HG03095 (cell line): ENCODE data around the gene HIVEP2.

Experiments used
- ATAC-seq: cut with Tn5 transposase; IDR thresholded peaks from one replicate; pipeline ENCODE4 v1.9.1; 2021; ENCODE audit warnings: moderate library complexity; ENCODE audit not compliant: unreplicated experiment

HIVEP2 gene

DNA sequence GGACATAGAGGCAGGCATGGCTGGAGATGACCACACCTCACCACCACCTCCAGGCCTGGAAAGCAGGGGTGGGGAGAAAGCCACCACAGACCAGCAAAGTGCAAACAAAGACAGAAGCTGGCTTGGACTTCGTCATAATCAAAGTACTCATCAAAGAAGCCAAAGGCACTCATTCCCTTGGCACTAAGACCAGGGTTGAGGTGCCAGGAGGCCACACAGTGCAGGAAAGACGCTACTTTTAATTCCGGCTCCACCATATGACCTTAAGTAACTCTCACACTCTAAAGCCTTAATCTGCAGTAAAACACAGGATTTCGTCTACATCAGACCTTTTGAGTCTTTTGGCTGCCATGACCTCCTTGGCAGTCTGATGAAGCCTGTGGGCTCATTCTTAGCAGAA lies 123.1 kb downstream of the HIVEP2 start:
- no peak for ATAC-seq

DNA sequence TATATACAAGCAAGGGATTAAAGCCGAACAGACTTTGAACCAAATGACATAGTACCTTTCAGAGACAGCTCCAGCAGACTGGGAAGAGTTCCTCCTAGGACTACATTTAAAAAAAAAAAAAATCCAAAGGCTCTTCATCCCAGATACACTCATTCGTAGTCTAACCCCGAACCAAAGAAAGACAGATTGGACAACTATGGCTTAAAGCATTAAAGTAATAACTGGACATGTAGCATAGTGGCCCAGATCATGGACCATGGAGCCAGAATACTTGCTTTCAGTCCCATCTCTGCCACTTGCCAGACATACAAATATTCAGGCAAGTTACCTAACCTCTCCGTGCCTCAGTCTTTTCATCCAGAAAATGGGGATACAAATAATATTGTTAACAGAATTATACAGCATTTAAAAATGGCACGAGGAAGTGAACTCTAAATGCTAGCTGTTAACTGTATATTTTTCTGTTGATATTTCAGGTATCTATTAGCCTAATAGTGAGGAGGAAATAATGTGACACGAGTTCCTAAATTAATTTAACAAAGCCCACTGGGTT lies 123.7 kb downstream of the HIVEP2 start:
- ATAC-seq: no peak

DNA sequence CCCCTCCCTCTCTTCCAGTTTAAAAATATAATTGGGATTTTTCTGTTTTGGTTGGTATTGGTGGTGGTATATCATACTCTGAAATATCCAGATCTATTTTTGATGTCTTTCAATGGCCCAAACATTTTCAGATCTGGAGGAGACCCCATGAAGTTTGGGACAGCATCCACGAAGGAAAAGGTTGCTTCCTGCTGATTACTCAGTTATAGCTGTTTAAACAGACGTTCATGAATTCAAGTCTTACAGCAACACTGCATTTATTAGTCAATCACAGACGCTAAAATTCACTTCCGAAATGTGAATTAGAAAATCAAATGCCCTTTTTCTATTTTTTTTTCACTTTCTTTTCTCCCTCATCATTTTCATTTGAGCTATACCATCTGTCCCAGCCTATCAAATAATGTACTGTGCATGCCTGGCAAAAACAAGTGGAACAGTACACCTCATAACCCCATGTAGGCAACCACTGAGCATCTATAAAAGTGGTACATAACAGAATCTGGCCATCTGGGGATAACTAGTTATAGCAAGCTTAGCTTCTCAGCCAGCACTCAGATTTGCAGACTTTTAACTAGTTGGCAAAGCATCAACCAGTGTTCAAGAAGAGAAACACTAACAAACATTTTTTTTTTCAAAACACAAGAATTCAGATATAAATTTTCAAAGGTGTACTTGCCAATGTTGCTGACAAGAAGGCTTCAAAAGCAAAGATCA lies 124.5 kb downstream of the HIVEP2 start:
- ATAC-seq: no peak

DNA sequence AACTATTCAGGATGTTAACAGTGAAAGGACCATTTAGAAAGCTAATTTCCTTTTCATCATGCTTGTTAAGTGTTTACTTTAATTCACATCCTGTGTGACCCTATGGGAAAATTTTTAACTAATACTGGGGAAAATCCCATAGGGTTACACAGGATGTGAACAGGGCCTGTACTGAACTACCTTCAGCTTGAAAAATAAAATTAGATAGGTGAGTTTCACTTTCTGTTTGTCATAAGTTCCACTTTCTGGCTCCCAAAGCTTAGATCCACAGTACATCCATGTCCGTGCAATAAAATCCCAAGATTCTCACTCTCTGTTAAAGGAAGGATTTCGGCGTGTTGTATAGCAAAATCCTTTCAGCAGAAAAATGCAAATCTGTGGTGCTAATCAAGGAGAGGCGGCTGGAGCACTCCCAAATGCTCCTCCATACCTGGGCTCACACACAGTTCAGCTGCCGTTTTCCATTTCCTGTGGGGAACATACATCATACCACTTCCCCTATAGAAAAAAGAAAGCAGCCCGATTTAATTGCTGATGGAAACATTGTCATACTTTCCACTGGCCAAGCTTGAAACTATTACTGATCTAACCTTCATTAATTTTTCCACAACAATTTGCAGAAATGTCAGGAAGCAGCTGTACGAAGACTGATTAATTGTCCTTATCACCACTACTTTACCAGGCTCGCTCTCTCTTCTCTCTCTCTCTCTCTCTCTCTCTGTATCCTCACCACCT lies 125.2 kb downstream of the HIVEP2 start:
- ATAC-seq: peak; percentile 71

DNA sequence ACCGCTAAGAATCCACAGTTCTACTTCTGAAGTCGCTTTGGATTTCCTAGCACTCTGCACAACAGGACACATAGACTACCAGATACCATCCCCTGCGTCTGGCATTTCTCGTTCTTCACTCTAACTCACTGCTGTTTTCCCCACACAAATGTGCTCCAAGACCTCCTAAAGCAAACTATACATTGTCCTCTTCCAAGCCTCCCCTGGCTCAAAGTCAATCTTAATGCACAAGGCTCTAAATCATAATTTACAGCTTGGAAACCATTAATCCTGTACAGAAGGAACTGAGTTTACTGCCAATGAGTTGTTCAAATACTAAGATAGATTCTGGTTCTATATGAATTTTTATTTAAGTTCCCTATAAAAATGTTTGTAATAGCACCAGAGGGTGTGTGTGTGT lies 128.5 kb downstream of the HIVEP2 start:
- no peak for ATAC-seq

DNA sequence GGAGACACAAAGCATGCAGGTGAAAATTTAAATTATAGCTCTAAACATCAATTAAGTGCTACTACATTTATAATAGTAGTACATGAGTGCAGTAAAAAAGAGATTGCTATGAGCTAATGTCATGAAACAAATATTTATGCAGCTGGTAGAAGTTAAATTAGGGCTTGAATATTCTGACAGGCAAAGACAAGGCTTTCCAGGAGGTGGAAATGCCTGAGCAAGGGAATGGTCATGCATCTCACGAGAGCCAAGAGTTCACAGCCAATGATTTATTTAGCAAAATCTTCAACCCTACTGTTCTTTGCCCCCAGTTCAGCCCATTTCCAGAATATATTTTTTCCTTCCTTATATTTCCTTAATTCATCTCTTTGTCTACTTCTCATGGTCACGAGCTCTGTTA lies 128.9 kb downstream of the HIVEP2 start:
- ATAC-seq: no peak

DNA sequence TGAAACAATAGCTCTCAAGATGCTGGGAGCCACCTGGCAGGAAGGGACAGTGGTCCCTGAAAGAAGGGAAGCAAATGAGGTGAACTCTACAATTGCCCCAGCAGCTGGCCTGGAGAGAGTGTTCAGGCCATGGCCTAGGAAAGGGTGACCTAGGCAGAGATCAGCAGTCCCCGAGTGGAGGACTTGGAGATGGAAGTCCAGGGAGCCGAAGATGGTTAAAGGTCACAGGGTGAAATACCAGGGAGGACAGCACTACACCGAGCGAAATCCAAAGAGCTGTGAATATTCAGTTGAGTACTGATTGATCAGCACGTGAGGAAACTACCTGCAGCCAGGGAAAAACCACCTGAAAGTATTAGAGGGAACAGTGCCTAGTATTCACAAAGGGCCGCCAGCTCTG lies 133.1 kb downstream of the HIVEP2 start:
- no peak for ATAC-seq

DNA sequence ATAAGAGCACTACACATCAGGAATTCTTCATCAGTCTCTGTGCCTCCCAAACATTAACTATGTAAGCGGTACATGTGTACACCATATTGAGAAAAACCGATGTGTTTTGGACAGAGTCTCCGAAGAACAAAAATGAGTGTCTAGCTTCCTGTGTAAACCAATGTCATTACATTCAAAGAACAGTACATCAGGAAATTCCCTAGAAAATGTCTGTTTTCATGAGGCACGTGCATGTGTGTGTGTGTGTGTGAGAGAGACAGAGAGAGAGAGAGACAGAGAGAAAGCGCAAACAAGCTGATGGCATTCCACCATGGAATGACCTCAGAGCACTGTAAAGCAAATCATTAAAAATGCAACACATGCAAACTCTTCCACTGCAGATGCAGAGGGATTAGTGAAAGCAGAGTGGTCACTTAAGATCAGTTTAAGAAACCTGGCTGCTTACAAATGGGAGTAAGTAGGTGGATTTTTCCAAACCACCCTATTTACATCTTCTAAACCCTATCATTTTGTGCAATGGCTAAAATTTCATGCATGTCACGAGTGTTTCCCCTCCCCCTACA lies 133.9 kb downstream of the HIVEP2 start:
- no peak for ATAC-seq

DNA sequence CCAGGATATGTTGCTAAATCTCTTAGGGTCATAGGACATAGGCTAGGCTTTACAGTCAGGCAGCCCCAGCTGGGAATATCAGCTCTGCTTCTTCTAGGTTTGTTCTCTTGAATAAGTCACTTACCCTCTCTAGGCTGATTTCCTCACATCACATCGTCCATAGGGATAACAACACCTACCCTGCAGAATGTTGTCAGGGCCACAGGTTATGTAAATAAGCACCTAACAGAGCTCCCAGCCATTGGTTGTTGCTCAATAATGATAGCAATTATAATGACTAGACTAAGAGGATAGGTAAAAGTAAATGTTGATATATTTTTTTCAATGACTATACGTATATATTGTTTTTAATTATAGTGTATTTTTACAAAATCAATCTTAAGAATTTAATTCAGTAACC lies 135.0 kb downstream of the HIVEP2 start:
- no peak for ATAC-seq

DNA sequence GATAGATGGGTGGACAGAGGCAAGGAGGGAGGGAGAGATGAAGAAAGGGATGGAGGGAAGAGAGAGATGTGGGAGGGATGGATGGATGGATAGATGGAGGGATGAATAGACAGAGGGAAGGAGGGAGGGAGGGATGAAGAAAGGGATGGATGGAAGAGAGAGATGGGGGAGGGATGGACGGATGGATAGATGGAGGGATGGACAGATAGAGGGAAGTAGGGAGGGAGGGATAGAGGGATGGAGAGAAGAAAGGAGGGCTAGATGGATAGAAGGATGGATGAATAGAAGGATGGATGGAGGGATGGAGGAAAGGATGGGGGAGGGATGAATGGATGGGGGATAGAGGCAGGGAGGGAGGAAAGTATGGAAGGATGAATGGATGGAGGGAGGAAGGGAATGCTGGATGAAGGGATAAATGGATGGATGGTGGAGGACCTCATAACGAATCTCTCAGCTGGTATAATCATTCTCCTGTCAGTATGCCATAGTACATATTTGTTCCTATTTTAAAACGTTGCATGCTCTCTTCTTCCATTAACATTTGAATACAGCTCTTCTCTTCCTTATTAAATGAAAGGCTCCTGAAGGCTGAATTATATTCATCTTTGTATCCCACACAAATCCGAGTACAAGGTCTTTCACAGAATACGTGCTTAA lies 136.4 kb downstream of the HIVEP2 start:
- ATAC-seq: no peak

DNA sequence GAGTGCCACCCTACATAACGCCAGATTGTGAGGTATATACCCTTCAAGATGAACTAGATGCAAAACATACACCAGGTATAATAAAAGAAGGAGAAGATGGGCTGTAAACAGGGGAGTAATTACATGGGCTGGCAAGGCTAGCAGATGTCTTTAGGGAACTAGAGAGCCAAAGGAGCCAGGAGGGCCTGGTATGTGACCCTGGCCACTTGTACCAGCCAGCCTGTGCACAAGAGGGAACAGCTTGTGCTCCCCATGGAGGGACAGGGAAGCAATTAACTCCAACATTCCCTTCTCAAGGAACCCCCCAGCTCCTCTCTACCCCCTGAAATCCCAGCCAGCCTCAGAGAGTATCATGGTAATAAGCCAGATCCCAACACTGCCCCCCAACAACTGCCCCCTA lies 139.9 kb downstream of the HIVEP2 start:
- ATAC-seq: no peak

DNA sequence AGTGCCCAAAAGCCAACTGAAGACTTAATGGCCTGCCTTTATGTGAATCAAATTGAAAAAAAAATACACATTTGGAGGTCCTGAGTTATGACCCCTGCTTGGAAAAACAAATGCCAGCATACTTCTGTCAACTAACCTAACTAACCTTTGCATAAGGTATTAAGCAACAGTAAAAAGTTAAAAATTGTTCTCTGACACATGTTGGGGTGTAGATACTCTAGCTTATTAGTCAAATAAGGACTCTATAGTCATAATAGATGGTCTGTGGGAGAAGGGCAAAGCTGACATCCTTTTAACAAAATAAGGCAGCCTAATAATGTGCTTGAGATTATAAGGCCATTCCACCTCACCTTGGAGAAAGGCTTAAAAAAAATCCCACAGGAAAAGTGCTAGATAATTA lies 140.5 kb downstream of the HIVEP2 start:
- no peak for ATAC-seq

DNA sequence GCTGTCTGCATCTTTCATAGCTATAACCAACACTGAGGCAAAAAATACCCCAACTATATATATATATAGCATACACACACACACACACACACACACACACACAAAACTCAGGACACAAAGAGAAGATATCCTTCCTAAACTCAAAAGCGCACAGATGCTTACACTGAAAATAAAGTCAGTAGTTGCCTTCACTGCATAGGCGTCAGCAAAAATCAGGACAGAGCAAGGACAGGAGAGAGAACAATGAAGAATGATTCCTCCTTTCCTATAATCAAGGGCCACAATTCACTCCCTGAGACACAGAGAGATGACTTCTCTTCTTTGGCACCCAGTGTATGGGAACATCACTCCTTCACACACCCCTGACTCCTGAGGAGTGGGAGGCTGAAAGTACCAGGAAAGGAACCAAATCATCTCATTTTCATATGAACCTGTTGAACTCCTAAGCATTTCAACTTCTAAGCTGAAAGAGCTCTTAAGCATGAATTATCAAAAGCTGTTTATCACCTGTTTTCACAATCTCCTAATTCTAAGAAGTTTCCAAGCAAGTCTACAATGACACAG lies 141.4 kb downstream of the HIVEP2 start:
- ATAC-seq: no peak

DNA sequence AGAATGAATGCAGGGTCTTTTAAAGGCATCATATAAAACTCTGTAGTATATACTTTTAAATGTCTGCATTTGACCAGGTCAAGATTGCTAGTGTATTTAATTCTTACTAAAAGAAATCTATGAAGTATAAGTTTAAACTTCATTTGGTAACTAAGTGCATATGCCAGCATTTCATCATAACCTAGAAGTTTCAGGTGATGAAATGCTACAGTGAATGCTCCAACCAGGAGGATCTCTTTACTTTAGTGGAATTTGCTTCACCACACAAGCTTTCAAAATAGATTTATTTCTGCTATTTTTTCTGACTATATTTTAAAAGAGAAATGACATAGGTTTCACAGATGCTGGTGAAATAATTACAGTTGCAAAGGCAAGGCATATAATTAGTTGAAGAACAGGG lies 141.9 kb downstream of the HIVEP2 start:
- ATAC-seq: no peak

DNA sequence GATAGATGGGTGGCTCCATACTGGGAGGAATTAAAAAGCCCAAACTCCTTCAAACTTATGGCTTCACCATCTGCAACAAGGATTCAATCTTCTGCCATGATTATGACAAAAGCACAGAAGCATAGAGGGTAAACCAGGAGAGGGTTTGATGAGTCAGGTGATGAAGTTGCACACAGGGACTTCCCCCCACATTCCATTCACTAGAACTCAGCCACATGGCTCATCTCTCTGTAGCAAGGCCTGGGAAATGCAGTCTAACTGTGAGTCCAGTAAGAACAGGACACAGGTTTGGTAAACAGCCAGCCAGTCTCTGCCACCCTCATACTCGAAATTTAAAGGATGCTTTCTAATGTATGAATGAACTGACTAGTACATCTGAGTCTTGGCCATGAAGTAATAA lies 142.9 kb downstream of the HIVEP2 start:
- ATAC-seq: no peak

DNA sequence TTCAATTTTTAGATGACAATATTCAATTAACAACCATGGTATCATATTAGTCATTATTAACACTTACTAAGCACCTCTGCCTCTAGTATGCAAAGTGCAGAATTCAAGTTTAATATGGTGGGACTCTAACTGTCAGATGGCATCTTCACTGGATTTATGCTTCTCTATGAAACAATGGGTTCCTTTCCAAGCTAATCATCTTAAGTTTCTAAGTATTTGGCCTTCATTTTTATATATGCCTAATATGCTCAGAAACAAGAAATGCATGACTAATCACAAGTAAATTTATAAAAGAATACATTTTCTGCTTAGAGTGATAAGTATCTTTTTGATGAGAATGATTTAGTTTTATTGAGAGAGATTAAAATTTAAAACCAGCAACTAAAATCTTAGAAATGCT lies 144.7 kb downstream of the HIVEP2 start:
- ATAC-seq: no peak

DNA sequence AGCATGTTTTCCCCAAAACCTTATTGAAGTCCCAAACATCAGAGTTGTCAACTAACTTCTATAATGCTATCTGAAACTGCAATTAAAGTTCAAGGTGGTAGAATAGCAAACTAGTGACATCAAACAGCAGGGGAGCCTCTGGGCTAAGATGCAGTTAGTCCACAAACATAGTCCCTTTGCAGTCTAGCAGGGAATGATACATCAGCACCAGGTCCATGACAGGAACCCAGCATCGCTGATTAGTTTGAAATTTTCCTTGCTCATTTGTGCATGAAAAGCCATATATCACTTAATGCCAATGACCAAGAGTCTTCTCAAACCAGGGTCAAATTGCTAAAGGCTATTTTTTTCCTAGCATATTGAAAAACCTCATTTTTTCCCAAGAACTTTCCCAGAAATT lies 145.3 kb downstream of the HIVEP2 start:
- ATAC-seq: no peak

DNA sequence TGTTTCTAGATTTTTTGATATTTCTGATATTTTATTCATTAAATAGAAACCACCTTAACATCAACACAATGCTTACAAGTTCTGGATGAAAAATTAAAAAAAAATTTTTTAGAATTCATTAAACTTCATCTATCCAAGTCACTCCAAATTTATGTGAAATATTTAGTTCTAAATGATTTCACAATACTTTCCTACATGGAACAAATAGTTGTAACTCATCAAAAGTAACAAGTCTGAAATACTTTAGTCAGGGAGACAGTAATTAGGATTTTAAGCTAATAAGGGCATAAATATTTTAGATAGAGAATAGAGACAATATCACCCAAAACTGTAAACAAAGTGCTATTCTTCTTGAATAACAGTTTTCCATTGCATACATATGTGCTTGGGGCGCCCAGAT lies 147.8 kb downstream of the HIVEP2 start:
- no peak for ATAC-seq

DNA sequence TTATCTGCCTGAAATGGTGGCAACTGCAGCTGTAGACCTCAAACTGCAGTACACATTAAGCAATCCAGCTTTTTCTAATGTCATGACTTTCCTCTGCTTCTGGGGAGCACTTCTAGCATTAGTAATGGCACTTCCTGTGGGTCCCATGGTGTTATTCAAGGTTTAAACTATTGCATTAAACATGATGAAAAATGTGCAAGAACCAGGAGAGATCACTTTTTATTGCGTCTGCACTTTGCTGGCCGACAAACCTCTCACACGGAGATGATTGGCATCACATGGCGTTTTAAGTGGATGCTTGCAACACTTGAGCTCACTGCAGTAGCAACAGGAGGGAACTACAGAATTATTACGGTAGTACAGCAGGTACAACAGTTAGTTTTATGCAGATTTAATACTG lies 148.4 kb downstream of the HIVEP2 start:
- no peak for ATAC-seq

DNA sequence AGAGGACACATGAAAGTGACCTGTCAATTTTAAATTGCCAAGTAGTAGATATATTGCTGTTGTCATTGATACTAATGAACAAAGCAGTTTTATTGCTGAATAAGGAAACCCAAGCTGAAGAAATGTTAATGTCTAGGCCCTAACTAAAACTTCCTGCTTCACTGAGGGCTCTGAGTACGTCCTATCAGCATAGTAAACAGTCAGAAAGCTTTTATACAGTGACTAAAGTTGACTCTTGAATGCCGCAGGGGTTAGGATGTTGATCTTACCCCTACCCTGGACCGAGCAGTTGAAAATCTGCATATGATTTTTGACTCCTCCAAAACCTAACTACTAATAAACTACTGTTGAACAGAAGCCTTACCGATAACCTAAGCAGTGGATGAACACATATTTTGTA lies 149.0 kb downstream of the HIVEP2 start:
- no peak for ATAC-seq

DNA sequence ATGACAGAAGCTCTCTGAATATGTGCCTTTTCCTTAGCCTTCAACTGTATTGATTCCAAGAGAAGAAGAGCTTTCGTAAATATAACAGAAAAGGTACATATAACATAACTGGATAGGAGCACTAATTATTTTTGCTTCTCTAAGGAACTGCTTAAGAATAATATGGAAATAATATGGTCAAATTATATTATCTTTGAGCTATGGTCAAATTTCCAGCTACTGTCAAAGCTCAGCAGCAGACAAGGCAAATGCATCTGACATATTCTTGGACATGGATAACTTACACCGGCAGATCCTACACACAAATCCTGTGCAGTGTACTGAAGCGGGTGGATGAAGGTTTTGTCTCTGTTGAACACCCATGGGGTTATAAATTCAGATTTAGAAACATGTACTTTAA lies 150.6 kb downstream of the HIVEP2 start:
- ATAC-seq: no peak
